GM19025 (cell line): ENCODE measurements around the gene ZFHX3.

ENCODE experiments used
- ATAC-seq: cut with Tn5 transposase; IDR thresholded peaks from one replicate; pipeline ENCODE4 v1.9.1; 2021; ENCODE audit warnings: mild to moderate bottlenecking, low read depth, moderate library complexity; ENCODE audit not compliant: unreplicated experiment

Gene ZFHX3

GRCh38 chr16:72740347-72740746, 307.6 kb downstream of the ZFHX3 start:
- ATAC-seq, result no peak

GRCh38 chr16:72739577-72739976, 308.4 kb downstream of the ZFHX3 start:
- ATAC-seq, result no peak

- no peak for ATAC-seq
These were observed 311.9 kb downstream of the ZFHX3 start for GRCh38 chr16:72736074-72736473.
